Stimulated activated CD8-positive, alpha-beta memory T cell treated with anti-CD3 and anti-CD28 coated beads, Interleukin-4, amount 100 ng/mL, for 48 hours (primary cell): ENCODE results near the gene TMEM156.
"Not testable (repeated sequence)": the region's sequence is repeated elsewhere in the genome, so short reads cannot be mapped to it uniquely, and the experiment has no call there.

ENCODE experiments used
- DNase-seq: peaks from one replicate; pipeline ENCODE4 v3.0.0-alpha.2; 2020

Gene TMEM156

GRCh38 chr4:39043058-39043860, 11.1 kb upstream of the TMEM156 start:
- DNase-seq = no peak

DNA sequence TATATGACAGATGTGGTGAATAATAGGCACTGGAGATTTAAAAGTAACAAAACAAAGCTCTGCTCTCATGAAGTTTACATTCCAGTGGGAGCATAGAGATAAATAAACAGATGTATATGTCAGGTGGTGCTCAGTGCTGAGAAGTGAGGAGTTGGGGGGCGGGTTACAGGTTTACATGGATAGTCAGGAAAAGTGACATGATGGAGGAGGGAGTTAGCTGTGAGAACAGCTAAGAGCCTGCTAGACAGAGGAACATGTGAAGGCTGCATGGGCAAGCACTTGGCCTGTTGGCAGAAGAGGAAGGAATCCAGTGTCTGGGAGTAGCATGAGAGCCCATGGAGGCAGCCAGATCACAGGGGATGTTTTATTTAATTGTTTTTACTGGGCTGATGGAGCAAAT, 10.2 kb upstream of the TMEM156 start:
- DNase-seq = no peak

DNA sequence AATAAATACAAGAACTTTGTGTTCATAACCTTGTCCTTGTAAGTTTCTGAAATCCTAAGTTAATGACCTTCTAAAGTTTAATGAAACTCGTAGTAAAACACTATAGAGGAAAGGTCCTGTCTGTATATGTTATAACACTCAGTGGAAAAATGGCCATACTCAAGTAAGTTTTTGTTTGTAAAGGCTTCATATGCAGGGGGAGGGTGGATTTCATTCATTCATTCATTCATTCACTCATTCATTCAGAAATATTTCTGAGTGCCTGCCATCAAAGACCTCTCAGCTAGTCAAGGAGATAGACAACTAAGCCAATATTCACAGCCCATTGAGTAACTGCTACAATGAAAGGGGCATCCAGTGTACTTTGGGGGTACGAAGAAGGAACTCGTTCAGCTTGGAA, 6.9 kb upstream of the TMEM156 start:
- no peak for DNase-seq

DNA sequence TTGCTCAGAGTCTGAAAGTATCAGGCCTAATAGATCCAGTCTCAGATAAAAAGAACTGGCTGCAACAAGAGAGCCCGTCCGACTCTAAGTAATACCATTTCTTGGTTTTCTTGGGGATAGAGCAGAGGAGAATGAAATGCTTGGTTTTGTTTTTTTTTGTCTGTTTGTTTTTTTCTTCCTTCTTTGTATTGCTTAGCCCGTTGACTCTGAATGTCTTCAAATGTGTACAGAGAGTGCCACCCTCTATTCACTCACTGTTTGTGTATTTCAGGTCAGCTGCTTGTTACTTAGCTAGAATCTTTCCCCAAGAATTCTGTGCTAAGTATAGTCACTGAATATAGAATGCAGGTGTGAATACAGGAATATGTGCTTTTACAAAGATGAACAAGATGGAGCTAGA, 5.7 kb upstream of the TMEM156 start:
- no peak for DNase-seq

DNA sequence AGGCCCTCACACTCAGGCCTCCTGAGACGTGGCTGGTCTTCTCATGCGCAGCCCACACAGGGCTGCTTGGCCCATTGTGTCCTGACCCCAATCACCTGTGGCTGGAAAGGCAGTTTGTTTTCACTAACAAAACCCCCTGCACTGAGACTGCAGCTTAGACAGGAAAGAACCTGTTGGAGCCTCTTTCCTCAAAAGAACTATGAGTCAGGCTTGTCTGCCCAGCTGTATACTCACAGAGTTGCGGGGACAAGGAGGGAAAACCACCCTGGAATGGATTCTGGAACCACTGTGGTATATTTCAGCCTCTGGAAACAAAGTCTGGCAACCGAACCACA, 5.2 kb upstream of the TMEM156 start:
- no peak for DNase-seq

DNA sequence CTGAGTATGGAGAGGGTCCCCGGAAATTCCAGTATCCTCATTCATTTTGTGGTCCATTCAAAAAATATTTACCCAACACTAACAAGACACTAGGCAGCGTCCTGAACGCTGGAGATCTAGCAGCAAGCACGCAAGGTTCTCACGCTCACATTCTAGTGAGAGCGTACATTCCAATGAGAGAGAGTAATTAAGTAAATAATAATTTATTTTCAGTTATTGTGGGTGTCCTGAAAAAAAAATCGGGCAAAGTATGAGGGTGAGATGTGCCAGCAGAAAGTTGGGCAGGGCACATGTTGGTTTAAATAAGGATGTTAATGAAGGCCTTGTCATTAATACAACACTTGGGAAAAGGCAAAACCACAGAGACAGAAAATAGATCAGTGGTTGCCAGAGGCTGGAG, 4.0 kb upstream of the TMEM156 start:
- DNase-seq = no peak

DNA sequence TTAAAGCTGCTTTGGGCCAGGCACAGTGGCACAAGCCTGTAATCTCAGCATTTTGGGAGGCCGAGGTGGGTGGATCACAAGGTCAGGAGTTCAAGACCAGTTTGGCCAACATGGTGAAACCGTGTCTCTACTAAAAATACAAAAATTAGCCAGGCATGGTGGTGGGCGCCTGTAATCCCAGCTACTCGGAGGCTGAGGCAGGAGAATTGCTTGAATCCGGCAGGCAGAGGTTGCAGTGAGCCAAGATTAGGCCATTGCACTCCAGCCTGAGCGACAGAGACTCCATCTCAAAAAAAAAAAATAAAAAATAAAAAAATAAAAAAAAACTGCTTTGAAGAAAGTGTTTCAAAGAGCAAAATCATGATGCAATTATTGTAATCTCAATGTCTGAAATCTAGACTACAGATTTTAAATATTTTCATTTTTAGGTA, 604 bp downstream of the TMEM156 start:
- not testable (repeated sequence) for DNase-seq

DNA sequence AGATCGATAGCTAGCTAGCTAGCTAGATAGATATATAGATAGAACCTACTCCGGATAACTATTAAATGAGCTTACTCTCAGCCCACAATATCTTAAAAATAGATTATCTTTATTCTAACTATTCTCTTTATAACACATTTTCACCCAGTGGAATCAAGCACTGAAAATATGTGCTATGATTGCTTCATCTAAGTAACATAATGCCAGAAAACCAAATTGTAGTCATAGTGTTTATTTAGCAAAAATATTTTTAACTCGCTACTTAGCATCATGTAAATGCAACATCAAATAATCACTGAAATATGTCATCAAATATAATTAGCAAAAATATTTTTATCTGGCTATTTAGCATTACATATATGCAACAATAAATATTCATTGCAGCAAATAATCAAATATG, 1.5 kb downstream of the TMEM156 start:
- no peak for DNase-seq

DNA sequence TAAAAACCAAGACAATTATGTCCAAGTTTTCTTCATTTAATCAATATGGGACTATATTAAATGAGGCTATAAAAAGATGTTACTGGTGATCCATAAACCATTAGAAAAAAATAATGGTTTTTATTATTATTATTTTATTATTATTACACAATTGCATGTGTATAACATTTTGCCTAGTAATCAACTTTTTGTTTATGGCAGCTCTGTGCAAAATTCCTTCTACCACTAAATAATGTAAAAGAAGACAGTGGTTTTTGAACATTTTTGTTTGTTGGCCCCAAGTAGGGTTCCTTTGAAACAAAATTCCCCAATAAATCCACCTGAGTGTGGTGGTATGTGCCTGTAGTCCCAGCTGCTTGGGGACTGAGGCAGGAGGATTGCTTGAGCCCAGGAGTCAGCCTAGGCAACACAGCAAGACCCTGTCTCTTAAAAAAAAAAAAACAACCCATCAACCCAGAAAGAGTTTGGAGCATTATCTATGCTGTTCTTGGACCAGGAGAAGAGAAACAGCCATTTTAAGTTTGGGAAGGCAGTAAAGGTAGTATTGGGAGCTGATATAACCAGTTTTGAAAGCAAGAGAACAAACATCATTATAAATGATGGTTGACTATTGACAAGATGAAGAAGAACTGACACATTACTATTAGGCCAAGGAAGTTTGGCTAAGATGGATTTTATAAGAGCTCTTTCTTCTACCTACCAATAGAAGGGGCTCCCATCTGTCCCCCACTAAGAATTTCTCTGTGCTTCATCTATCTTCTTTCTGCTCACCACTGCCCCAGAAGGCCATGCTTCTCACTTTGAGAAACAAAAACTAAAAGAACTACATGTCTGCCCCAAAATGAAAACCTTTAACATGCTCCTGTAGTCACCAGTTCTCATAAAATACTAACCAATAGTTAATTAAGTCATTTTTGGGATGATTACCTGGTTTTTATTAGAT, 2.2 kb downstream of the TMEM156 start:
- DNase-seq = no peak

DNA sequence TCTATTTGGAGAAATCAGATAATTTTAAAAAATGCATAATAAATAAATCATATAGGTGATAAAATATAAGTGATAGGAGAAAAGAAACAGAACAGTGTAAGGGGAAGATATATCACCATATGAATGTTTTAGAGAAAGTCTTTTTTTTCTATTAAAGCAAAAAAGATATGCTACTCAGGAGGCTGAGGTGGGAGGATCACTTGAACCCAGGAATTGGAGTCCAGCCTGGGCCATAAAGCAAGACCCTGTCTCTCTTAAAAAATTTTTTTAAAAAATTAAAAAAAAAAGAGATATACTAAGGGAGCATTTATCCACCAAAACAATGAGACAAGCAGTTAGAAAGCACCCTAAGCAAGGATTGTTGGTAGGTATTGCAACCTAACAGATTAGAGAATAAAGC, 6.1 kb downstream of the TMEM156 start:
- no peak for DNase-seq

GRCh38 chr4:39025552-39026085, 6.6 kb downstream of the TMEM156 start:
- DNase-seq = no peak

DNA sequence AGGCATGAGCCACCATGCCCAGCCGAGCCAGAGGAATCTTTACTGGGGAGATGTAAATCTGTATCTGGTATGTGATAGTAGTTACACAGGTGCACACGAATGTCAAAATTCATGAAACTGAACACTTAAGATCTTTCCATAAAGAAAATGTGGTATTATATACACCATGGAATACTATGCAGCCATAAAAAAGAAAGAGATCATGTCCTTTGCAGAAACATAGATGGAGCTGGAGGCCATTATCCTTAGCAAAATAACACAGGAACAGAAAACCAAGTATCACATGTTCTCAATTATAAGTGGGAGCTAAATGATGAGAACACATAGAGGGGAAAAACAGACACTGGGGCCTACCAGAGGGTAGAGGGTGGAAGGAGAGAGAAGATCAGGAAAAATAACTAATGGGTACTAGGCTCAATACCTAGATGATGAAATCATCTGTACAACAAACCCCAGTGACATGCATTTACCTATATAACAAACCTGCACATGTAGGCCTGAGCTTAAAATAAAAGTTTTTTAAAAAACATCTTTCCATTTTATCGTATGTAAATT, 7.8 kb downstream of the TMEM156 start:
- no peak for DNase-seq

DNA sequence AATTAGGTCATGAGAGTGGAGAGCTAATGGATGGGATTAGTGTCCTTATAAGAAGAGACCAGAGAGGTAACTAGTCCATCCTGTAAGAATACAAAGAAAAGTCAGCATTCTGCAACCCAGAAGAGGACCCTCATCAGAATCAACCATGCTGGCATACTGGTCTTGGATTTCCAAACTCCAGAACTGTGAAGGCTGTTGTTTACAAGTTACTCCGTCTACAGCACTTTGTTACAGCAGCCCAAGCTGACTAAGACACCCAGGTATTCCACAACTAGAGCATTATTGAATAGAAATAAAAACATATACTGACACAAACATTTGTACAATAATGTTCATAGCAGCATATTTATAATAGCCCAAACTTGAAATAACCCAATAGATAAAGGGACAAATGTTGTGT, 9.2 kb downstream of the TMEM156 start:
- DNase-seq = no peak

GRCh38 chr4:39022241-39022640, 10.0 kb downstream of the TMEM156 start:
- no peak for DNase-seq

- DNase-seq = no peak
These were observed 10.6 kb downstream of the TMEM156 start for GRCh38 chr4:39021631-39022030.

DNA sequence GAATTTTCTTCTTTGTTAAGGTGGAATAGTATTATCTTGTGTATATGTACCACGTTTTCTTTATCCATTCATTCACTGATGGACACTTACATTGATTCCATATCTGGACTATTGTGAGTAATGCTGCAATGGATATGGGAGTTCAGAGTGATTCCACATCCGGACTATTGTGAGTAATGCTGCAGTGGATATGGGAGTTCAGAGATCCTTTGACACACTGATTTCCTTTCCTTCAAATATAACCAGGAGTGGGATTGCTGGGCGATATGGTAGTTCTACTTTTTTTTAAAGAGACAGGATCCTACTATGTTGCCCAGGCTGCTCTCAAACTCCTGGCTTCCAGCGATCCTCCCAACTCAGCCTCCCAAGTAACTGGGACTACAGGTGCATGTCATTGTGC, 12.1 kb downstream of the TMEM156 start:
- DNase-seq = no peak

- DNase-seq = no peak
These were observed 18.2 kb downstream of the TMEM156 start for GRCh38 chr4:39014028-39014427.

GRCh38 chr4:39004758-39005157, 27.5 kb downstream of the TMEM156 start:
- DNase-seq = no peak

DNA sequence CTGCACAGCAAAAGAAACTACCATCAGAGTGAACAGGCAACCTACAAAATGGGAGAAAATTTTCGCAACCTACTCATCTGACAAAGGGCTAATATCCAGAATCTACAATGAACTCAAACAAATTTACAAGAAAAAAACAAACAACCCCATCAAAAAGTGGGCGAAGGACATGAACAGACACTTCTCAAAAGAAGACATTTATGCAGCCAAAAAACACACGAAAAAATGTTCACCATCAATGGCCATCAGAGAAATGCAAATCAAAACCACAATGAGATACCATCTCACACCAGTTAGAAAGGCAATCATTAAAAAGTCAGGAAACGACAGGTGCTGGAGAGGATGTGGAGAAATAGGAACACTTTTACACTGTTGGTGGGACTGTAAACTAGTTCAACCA, 30.2 kb downstream of the TMEM156 start:
- DNase-seq = not testable (repeated sequence)

DNA sequence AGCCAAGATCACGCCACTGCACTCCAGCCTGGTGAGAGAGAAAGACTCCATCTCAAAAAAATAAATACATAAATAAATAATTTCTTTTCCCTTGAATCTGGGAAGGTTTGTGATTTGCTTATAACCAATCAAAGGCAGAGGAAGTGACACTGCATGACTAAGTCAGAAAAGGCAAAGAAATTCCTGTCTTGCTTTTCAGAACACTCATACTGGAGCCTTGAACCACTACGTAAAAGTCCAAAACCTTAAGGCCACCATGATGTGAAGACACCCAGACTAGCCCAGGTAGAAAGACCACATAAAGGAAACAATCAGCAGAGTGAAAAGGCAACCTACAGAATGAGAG, 36.6 kb downstream of the TMEM156 start:
- DNase-seq = no peak

DNA sequence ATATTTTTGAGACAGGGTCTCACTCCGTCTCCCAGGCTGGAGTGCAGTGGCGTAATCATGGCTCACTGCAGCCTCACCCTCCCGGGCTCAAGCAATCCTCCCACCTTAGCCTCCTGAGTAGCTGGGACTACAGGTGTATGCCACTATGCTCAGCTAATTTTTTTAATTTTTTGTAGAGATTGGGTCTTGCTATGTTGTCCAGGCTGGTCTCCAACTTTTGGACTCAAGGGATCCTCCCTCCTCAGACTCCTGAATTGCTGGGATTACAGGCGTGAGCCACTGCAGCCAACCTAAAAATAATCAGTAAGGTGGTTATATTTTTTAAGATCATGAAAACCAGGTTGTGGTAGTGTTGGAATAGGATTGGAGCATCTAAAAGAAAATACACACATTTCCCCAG, 38.1 kb downstream of the TMEM156 start:
- DNase-seq = no peak

- no peak for DNase-seq
These were observed 38.5 kb downstream of the TMEM156 start for GRCh38 chr4:38993683-38994082.

DNA sequence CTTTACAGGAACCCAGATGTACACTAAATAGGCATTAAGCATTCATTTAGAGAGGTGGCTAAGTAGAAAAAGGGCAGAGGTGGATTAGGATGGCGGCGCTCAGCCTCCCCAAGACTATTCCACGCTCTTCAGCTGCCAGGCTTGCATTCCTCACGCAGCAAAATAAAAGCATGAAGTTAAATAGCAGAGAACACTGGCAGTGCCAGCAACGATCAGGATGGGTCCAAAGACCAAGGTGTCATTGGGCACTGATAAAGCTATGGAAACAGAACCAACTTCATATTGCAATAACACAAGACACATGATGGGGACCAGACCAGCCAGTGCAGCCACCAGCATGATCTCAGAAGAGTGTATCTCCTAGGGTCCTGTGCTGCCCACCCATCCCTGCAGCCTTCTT, 42.0 kb downstream of the TMEM156 start:
- no peak for DNase-seq

GRCh38 chr4:38989487-38989886, 42.7 kb downstream of the TMEM156 start:
- DNase-seq = no peak
